DMS153 treated with DMSO at 0.1 percent for 48 hours (cell line): ENCODE data around the gene NARF.
"Not testable (repeated sequence)": the region's sequence is repeated elsewhere in the genome, so short reads cannot be mapped to it uniquely, and the experiment has no call there.

ENCODE experiments used
- DNase-seq: peaks from one replicate; lab custom pipeline; 2025; ENCODE audit not compliant: unreplicated experiment; lab: John Stamatoyannopoulos, UW

Gene NARF

DNA sequence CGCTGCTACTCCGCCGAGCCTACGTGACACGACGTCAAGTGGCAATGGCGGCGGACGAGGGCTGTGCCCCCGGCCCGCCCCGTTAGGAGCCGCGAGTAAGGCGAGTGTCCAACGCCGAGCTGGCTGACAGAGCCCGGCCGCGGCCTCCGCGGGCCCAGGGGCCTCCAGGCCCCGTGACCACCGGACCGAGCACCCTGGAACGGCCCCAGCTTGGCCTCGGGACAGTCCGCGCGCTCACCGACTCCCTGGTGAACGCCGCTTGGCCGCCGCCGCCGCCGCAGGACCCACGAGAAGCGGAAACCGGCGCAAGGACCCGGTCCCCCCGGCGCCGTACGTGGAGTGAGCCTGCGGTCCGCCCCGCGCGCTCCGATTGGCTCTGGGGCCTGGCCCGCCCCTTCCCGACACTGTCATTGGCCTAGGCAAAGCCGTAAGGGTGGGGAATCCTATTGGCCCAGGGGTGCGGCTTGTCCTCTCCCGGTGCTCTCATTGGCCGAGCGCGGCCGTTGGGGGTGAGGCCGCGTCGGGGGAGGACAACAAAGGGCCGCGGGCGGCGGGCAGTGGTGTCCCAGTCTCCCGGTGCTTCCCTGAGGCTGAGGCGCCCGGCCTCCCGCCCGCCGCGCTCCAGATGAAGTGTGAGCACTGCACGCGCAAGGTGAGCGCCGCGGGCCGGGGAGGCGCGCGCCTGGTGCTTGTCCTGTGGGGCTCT lies at the start of gene NARF:
TSS of gene NARF (plus strand) at position 563 of the 706 bp plus-strand sequence. CDS start at position 626, 63 bp downstream.
- peak; percentile 86 for DNase-seq

GRCh38 chr17:82408938-82409318 lies 49.6 kb upstream of the NARF start:
- DNase-seq: no peak

GRCh38 chr17:82410014-82410716 lies 48.4 kb upstream of the NARF start:
- no peak for DNase-seq

- no peak for DNase-seq
Observed at GRCh38 chr17:82411396-82412053, 47.0 kb upstream of the NARF start.

DNA sequence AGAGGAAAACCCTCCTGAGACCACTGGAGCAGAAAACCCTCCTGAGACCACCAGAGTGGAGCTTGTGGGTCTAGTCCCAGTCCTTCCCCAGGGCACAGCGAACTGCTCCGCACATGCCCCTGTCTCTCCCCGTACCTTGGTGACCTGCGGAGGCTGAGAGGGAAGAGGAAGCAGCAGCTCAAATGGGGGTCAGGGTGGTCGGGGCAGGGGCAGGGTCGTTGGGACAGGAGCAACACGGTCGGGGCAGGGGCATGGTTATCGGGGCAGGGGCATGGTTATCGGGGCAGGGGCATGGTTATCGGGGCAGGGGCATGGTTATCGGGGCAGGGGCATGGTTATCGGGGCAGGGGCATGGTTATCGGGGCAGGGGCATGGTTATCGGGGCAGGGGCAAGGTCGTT lies 46.5 kb upstream of the NARF start:
- DNase-seq: not testable (repeated sequence)

- peak; percentile 52 for DNase-seq
Observed at GRCh38 chr17:82412535-82413520, 45.7 kb upstream of the NARF start.

DNA sequence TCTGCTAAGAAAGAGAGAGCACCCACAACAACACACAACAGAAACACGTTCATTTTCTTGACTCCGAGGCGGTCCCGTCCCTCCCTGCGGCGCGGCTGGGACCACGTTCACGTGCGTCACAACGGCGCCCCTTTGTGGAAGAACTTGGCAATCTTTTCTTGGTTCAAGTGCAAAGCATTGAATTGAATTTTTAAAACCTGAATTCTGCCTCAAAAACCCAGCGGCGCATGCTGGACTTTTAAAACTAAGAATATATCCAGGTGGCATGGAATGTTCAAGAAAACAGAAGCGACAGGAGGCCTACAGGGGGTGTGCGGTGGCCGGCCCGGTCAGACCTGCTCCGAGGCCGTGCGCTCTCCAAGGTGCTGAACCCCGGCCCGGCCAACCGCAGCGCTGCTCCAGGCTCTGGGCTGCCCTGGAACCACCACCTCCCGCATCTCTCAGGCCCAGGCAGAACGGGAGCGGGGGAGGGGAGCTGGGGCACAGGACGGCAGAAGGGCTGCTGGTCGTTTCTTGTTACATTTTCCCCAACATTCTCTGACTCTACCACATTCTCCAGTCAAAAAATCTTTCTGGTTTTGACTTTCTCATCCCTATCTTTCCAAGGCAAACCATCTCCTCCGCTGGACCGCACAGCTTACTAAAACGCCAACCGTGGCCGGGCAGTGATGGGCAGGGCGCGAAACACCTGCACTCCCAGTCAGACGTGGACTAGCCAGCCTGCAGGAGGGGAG lies 43.8 kb upstream of the NARF start:
- DNase-seq: peak; percentile 11

DNA sequence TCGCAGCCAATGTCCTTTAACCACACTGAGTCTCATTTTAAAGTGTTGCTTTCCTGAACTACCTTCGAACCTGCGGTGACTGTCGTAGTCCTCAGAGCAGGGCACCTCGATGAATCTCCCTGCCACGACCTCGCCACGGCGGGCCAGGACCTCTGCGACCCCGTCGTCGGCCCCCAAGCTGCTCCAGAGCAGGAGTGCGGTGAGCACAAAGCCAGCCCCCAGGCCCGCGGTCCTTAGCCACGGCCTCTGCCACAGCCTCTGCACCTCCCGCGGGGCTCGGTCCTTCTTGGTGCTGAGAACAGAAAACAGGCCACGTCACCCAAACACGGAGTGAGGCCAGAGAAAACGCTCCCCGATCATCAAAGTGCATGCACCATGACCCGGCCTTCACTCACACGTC lies 43.2 kb upstream of the NARF start:
- DNase-seq: no peak

DNA sequence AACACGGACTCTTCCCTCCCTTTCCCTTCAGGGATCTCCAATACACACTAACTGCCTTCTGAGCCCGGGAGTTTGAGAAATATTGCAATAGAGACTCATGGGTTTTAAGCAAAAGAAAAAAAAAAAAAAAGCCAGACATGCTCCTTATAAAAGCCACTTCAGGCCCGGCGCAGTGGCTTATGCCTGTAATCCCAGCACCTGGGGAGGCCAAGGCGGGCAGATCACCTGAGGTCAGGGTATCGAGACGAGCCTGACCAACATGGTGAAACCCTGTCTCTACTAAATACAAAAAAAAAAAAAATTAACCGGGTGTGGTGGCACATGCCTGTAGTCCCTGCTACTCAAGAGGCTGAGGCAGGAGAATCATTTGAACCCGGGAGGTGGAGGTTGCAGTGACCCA lies 42.8 kb upstream of the NARF start:
- no peak for DNase-seq

DNA sequence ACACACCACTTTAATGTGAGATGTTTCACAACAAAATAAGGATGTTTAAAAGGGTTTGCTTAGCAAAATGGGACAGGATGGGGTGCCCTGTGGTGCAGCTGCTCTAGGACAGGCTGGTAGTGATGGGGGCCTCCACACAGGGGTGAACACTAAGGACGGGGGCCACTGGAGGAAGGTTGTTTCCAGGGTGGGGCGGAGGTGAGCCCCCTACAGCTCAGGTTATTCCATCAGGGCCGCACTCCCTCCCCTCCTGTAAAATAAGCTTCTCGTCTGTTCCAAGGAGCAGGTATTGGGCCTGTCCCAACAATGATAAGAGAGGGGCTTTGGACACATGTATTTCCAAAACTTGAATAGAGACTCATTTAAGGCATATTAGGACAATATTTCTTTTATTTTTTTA lies 42.3 kb upstream of the NARF start:
- DNase-seq: no peak

- DNase-seq: no peak
Observed at GRCh38 chr17:82416771-82417170, 41.8 kb upstream of the NARF start.

DNA sequence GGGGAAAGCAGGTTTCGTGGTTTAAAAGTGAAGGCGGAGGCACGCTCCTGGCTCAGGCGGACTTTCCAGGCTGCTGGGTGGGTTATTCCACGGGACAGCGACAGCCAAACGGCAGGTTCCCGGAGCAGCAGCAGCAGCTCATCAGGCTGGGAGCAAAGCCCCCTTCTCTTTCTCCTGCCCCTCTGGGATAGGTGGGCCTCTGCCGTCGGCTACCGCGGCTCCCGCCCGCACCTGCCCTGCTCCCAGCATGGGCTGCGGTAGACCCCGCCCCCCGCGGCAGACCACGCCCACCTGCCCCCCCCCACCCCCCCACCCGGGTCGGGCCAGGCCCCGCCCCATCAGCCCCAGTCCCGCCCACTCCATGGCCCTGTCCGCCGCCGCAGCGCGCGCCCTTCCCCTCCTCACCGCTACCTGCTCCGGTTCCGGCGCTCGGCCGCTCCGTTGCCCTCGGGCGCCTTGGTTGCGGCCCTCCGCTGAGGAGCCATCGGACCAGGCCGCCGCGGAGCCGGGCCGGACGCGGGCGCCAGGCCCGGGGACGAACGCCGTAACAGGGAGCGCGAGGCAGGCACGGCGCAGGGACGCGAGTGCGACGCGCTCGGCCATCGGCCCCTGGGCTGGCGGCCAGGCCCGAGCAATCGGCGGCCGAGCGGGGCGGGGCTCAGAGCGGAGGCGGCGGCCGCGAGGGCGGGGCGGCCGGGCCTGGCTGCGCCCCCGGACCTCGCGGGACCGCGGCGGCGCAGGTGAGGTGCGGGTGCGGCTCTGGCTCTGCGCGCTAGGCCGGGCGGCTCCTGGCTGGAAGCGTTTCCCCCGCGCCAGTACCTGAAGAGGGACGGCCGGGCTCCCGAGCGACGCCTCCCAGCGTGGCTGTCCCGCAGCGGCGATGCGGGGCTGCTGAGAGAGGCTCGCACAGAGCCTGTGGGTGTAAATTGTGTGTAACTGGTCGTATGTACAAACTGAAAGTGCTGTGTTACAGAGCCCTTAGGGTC lies 40.2 kb upstream of the NARF start, which contains the start of the genes HEXD and OGFOD3:
TSS of gene HEXD (plus strand) at position 347 of the 986 bp plus-strand sequence. CDS start 1,453 bp downstream, outside the sequence.
TSS of gene OGFOD3 (minus strand) at position 586 of the 986 bp plus-strand sequence. CDS start at position 485, 101 bp downstream.
- DNase-seq: peak; percentile 63

DNA sequence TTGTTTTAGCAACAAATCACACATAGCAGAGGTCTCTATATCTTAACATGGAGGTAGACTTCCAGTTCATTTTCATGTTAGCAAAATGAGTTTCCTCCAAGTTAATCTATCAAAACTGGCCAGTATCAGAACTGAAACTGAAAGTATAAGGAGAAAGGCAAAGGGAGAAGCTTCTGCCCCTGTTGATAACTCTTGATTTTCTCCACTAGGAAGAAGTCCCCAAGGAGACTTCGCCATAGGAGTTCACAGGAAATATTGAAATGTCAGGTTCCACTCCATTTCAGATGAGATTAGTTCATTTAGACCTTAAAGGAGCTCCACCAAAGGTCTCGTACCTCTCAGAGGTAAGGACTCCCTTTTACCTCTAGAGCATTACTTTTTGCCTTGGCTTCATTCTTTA lies 39.0 kb upstream of the NARF start:
- no peak for DNase-seq

GRCh38 chr17:82424001-82424862 lies 34.3 kb upstream of the NARF start:
- no peak for DNase-seq

- no peak for DNase-seq
Observed at GRCh38 chr17:82424863-82425159, 33.7 kb upstream of the NARF start.

DNA sequence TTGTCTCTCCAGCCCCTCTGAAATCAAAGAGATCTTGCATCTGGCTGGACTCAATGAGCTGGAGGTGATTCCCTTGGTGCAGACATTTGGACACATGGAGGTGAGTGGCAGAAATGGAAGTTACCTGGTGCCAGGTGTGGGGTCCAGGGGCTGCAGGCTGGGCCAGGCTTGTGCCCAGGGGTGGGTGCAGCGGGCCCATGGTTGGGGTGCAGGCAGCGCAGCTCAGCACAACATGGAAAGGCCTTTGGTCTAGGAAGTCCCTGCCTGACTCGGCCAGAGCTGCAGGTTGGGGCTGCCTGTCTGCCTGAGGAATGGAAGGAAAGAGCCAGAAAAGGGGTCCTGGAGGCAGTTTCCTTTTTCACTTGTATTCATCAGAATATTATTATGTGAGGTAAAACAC lies 30.0 kb upstream of the NARF start:
- DNase-seq: no peak

DNA sequence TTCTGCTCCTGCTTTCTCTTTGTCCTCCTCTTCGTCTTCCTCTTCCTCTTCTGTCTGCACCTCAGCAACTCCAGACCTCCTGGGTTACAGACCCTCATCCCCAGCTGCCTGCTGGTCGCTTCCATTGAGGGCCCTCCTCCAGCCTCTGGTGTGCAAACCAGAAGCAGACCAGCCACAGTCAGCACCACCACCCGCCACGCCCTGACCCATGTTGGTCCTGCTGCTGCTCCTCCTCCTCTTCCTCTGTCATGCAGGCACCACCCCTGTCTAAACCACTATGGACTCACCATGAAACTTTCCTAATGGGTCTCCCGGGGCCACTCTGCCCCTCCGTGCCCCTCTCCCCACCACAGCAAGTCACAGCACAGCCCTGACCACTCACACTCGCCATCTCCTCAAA lies 28.7 kb upstream of the NARF start:
- DNase-seq: no peak

DNA sequence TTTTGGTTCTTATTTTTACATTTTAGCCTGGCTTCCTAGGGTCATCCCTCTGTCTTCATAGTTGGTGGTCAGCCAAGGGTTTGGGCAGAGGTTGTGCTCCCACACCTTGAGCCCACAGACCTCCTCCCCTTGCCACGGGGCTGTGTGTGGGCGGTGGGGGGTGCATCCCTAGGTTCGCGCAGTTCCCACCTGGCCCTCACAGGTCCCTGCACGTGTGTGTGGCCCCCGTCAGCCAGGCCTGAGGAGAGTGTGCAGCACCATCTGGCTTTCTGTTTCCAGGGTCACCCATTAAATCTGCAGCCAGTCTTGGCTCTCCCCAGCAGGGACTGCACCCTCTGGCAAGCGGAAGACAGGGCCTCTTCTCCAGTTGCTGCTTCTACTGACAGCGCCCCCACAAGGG lies 26.5 kb upstream of the NARF start:
- DNase-seq: no peak
